Heart left ventricle (tissue), 13 donors: ENCODE results near the gene TRIM29.

Experiments
- POLR2A ChIP-seq, 2 donors: fragments of 450-650 bp; IDR thresholded peaks; one replicate each; pipeline ENCODE4 v1.6.1; 2017; ENCODE audit warnings: antibody characterized with exemption in 2 of 2, mild to moderate bottlenecking in 2 of 2, moderate library complexity in 2 of 2
- TF ChIP-seq, protein P1 (sequence below), 12 donors: fragments of 200-600 bp; sonication (generic) in 4 of 12; IDR thresholded peaks; one replicate each; pipeline versions ENCODE4 v1.5.0 to v1.8.0; 2018 to 2022; ENCODE audit warnings: antibody characterized with exemption in 12 of 12, mild to moderate bottlenecking in 5 of 12
- donor health status: ischemic (EF 13 %, LVEDD 7.1; RV severe dilation, severe dysfunction).
- donor health status: DM: no; HTN: yes; CAD: no.
- donor health status: DM: no; HTN: no; CAD: no.
- donor health status: ischemic (EF 25% LVEDD 6.9; RV normal size, moderate dysfunction).
- donor health status: ischemic (EF 25% LVEDD 5.7; RV mildly dilated, moderate dysfunction).
- donor health status: ischemic (EF 35%, LVEDD 5.7; RV mildly dilated, moderate dysfunction).
- donor health status: nonischemic (EF 11% LVEDD 7.7; RV severe dilation, severe dysfunction).
- donor health status: DM: yes; HTN: yes; CAD: no.
- donor health status: PGD.
- donor health status: ischemic (EF 29% LVEDD 5.4; RV normal size, mild dysfunction).
- donor health status: nonischemic (EF 23%, LVEDD 6.1; RV moderate dilation, normal function).

DNA sequence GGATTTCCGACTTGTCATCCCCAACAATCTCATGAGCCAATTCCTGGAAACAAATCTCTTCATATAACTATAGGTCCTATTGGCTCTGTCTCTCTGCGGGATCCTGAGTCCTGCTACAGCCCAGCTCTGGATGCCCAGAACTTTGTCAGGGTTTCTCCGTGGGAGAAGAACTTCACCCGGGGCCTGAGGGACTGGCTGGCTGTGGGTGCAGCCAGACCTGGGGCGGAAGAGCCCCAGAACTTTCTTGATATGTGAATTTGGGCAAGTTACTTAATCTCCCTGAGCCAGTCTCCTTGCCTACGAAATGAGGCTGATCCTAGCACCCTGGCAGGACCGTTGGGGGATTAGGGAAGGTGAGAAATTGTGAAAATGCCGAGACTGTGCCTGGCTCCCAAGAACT lies 6.6 kb upstream of the TRIM29 start:
- TF ChIP-seq POLR2A (IDR thresholded peaks at IDR 0.05), result no peak
- TF ChIP-seq, protein P1, sequence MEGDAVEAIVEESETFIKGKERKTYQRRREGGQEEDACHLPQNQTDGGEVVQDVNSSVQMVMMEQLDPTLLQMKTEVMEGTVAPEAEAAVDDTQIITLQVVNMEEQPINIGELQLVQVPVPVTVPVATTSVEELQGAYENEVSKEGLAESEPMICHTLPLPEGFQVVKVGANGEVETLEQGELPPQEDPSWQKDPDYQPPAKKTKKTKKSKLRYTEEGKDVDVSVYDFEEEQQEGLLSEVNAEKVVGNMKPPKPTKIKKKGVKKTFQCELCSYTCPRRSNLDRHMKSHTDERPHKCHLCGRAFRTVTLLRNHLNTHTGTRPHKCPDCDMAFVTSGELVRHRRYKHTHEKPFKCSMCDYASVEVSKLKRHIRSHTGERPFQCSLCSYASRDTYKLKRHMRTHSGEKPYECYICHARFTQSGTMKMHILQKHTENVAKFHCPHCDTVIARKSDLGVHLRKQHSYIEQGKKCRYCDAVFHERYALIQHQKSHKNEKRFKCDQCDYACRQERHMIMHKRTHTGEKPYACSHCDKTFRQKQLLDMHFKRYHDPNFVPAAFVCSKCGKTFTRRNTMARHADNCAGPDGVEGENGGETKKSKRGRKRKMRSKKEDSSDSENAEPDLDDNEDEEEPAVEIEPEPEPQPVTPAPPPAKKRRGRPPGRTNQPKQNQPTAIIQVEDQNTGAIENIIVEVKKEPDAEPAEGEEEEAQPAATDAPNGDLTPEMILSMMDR (IDR thresholded peaks at IDR 0.05), result no peak
